ENCODE results near the gene SAC3D1. TPM values are rescaled to one million over a fixed set of nuclear protein-coding genes. Genes with fewer than 3 reads are reported as not detected.

Gene SAC3D1
- total RNA-seq, 1 experiment from 2014 or later = 55.6 TPM

- Histone ChIP-seq H3K36me3 (ENCODE audit: control insufficient read depth, insufficient read depth, low read length) (no peaks in the 10 kb centered on the region), H3K27me3 (ENCODE audit: control insufficient read depth, insufficient read depth, low read length) (no peaks in the 10 kb centered on the region), H3K4me1 (ENCODE audit: control insufficient read depth, insufficient read depth, low read length) (no peaks in the 10 kb centered on the region), H3K27ac (ENCODE audit: low read length) (no peak overlapping the region), H3K4me3 (ENCODE audit: low read depth in 2 of 2, low read length in 2 of 2) (no peak overlapping the region), H3K9me3 (ENCODE audit: control insufficient read depth, insufficient read depth, low read depth, low read length) (no peaks in the 10 kb centered on the region)
- intact Hi-C loops (cut with micrococcal nuclease; ENCODE audit: unreplicated experiment) = no loop called here
- TF ChIP-seq REST (IDR thresholded peaks at IDR 0.05; ENCODE audit: insufficient read depth in 1 of 2, low read depth in 2 of 2, low read length in 1 of 2) = no peak
- no peak for TF ChIP-seq TCF7L2 (IDR thresholded peaks at IDR 0.05; ENCODE audit: low read depth, low read length)
- TF ChIP-seq SIN3A (IDR thresholded peaks at IDR 0.05; ENCODE audit: borderline replicate concordance, insufficient read depth, low read depth, low read length) = no peak
- no peak for TF ChIP-seq POLR2AphosphoS5 (IDR thresholded peaks at IDR 0.05; ENCODE audit: low read depth, low read length)
- TF ChIP-seq CTCF (IDR thresholded peaks at IDR 0.05) = no peak
- no TSS peak for BruUV-seq (replicated peaks)
- ATAC-seq (no peak), DNase-seq (ENCODE audit: low read depth, low spot score) (no peak)
- POLR2A ChIA-PET = no interaction called here
- CTCF ChIA-PET = interaction anchor here (0.8 kb wide), 1 partner anchor 10 kb away, joined by 3 read pairs; no protein-coding TSS in a partner anchor
- in situ Hi-C loops (cut with HindIII; ENCODE audit: low pct_unique_long_range_greater_than_20kb, low sequenced_read_pairs) = no loop called here
Measured at GRCh38 chr11:65069217-65069616, 28.2 kb downstream of the SAC3D1 start.

- ATAC-seq (peak; percentile 37; the same call in 1 of the 2 replicates), DNase-seq (ENCODE audit: low read depth, low spot score) (no peak)
- Histone ChIP-seq H3K36me3 (ENCODE audit: control insufficient read depth, insufficient read depth, low read length) (no peaks in the 10 kb centered on the region), H3K9me3 (ENCODE audit: control insufficient read depth, insufficient read depth, low read depth, low read length) (no peaks in the 10 kb centered on the region), H3K4me1 (ENCODE audit: control insufficient read depth, insufficient read depth, low read length) (no peaks in the 10 kb centered on the region), H3K27ac (ENCODE audit: low read length) (no peak overlapping the region), H3K27me3 (ENCODE audit: control insufficient read depth, insufficient read depth, low read length) (no peaks in the 10 kb centered on the region), H3K4me3 (ENCODE audit: low read depth in 2 of 2, low read length in 2 of 2) (no peak overlapping the region)
- ChIA-PET POLR2A (no interaction called here), CTCF (interaction anchor here (0.7 kb wide), 1 partner anchor 155 kb away, joined by 7 read pairs; no protein-coding TSS in a partner anchor)
- intact Hi-C loops (cut with micrococcal nuclease; ENCODE audit: unreplicated experiment) = no loop called here
- no peak for TF ChIP-seq SIN3A (IDR thresholded peaks at IDR 0.05; ENCODE audit: borderline replicate concordance, insufficient read depth, low read depth, low read length)
- TF ChIP-seq REST (IDR thresholded peaks at IDR 0.05; ENCODE audit: insufficient read depth in 1 of 2, low read depth in 2 of 2, low read length in 1 of 2) = no peak
- in situ Hi-C loops (cut with HindIII; ENCODE audit: low pct_unique_long_range_greater_than_20kb, low sequenced_read_pairs) = no loop called here
- no TSS peak for BruUV-seq (replicated peaks)
Measured at GRCh38 chr11:65071907-65072630, 31.1 kb downstream of the SAC3D1 start.

Data from Panc1 (cell line).